ENCODE results near the gene TSSC4.

Gene TSSC4

DNA sequence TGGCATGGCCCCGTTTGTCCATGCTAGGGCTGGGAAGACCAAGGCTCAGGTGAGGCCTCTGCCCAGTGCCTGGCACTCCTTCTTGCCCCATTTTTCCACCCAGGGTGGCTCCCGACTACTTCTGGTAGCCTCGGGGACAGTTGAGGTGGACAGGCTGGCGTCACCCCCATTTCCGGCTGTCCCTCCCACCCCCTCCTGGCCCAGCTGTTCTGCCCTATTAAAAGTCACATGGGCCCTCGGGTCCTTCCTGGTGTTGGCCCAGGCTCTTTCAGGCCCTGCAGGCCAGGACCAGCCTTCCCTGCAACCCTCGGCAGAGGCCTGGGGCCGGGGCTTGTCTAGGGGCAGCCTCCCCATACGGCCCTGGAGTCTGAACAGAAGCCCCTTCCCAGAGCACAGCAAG lies 14.0 kb upstream of the TSSC4 start:
- DNase-seq (ENCODE audit: low read depth in 2 of 2), result no peak

GRCh38 chr11:2387266-2387987 lies 13.1 kb upstream of the TSSC4 start:
- no peak for DNase-seq (ENCODE audit: low read depth in 2 of 2)

DNA sequence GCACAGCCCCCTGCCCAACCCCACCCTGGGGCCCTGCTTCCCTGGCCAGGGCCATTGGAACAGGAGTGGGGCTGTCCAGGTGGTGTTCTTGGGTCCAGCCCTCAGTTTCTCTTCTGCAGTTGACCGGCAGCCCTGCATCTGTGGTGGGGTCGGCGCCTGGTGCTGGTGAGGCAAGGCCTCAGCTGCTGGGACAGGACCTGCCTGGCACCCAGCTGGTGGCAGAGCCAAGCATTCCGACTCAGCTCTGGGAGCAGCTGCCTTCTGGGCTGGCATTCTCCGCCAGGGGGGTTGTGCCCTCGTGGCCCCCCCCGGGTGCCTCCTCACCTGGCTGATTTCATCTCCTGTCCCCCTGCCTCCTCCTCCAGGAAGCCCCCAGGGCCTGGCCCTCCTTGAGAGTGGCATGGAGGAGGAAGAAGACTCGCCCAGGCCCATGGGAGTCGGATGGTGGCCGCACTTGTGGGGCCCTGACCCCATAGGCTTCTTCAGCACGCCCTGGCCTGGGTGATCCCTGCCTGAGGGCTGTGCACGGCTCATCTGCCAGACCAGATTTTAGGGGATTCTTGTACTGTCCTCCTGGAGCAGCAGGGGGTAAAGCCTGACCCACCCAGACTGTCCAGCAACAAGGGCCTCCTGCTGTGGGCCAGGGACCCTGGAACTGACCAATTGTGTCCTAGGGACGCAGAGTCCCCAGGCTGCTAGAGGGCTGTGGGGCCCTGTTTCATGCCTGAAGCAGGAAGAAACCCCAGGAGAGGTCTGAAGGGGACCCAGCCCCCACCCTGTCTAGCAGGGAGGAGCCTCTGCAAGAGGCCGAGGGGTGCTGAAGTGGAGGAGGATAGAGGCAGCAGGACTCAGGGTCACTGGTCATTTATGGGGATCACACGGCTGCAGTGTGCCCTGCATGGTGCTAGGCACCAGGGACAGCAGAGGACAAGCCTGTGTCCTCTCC lies 11.8 kb upstream of the TSSC4 start:
- DNase-seq (ENCODE audit: low read depth in 2 of 2), result no peak

DNA sequence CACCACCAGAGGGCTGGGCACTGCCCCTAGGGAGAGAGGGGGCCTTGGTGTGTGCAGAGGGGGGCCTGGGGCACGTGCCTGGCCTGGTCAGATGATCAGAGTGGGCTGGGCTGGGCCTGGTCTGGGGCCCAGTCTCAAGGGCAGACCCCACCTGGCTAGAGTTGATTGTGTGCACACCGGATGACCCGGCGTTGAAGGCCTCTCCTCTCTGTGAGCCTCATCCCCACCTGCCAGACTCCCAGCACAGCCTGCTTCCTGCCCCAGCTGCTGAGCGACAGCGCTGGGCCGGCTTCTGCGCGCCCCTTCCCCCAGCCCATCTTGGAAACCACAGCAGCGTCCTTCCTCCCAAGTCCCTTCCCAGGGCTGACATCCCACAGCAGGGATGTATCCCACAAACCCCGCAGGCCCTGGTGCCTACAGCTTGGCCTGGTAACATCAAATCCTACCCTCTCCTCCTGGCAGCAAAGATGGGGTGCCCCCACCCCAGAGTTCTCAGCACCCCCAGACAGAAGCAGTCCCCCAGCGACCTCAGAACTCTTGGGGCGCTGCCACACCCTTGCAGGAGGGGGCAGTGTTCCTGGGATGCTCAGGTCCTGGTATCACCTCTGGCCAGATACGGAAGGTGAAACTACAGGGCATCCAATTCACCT lies 11.0 kb upstream of the TSSC4 start:
- no peak for DNase-seq (ENCODE audit: low read depth in 2 of 2)

GRCh38 chr11:2390091-2390724 lies 10.3 kb upstream of the TSSC4 start:
- DNase-seq (ENCODE audit: low read depth in 2 of 2), result no peak

- no peak for DNase-seq (ENCODE audit: low read depth in 2 of 2)
Measured at GRCh38 chr11:2390725-2391151, 9.8 kb upstream of the TSSC4 start.

- no peak for DNase-seq (ENCODE audit: low read depth in 2 of 2)
Measured at GRCh38 chr11:2391181-2391975, 9.2 kb upstream of the TSSC4 start.

- no peak for DNase-seq (ENCODE audit: low read depth in 2 of 2)
Measured at GRCh38 chr11:2392241-2392959, 8.2 kb upstream of the TSSC4 start.

DNA sequence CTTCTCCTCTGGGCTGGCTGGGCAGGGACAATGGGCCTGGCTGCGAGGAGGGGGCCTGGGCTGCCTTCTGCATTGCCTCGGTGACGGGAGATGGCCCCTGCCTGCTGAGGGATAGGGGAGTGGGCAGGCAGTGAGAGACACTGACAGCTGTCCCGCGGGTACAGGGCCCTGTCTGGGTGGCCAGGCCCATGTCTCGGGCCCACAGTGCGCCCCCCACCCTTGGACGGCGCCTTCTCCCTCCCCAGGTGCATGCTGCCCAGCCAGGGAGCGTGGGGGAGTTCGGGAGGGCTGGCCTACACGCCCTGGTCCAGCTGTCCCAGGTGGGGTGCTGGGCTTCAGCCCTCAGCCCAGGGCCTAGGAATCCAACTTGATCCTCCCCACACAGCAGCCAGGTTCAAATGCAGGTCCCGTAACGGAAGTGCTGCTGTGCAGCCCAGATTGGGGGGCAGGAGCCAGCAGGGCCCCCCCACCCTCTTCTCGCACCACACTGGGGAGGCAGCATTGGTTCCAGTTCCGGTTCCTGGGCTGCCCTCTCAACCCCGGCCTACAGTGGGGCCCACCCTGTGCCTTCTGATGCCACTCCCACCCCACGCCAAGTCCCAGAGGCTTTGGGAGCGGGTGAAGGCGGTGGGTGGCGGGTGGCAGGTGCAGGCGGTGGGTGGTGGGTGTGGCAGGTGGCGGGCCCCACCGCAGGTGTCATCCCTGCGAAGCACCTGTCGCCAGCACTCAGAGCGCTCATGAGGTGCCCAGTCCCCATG lies 7.3 kb upstream of the TSSC4 start:
- no peak for DNase-seq (ENCODE audit: low read depth in 2 of 2)

DNA sequence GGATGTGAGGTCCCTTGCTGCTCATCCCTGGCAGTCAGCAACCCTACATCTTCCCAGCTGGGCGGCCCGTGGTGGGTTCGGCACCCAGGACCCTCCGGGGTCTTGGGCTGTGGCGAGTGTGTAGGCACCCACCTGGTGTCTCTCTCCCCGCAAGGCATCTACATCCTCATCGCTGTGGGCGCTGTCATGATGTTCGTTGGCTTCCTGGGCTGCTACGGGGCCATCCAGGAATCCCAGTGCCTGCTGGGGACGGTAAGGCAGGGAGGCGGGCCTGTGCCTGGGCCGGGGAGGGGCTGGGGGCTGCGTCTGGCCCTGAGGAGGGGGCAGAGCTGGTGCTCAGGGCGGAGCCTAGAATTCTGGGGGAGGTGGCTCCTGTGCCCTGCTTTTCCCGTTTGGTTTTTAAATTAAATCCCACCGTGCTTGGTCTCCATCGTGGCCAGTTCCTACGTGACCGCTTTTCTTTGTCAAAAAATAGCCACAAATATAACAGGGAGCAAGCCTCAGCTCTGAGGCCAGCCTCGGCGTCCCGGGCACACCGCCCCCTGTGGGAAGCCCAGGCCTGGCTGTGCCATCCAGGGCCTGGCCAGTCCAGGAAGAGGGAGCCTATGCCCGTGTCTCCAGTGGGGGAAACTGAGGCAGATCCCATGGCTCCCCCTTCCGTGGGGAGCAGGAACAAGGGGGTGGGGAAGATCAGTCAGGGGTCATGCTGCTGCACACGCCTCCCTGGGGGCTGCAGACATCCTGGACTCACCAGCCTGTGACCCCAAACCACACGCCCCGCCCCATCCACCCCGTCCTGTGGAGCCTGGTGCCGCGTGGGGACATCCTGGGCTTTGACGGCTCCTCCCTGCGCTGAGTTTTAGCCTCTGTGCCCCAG lies 6.4 kb upstream of the TSSC4 start:
- DNase-seq (ENCODE audit: low read depth in 2 of 2), result no peak

- no peak for DNase-seq (ENCODE audit: low read depth in 2 of 2)
Measured at GRCh38 chr11:2394818-2395105, 5.8 kb upstream of the TSSC4 start.

DNA sequence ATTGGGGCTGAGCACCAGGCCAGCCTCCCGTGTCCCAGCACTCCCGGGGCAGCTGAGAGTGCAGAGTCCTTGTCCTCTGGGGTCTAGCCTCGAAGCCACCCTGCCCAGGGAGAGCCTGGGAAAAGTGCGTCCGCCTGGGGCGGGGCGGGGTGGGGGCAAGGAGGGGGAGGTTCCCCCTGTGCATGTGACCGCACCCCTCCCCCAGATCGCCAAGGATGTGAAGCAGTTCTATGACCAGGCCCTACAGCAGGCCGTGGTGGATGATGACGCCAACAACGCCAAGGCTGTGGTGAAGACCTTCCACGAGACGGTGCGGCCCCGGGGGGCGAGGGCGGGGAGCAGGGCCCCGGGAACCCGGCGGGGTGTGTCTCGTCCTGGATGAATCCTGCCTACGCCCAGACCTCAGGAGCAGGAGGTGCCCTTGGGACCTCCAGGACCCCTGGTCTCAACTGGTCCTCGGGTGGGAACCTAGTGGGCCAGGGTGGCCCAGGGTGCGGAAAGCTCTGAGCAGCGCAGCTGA lies 5.3 kb upstream of the TSSC4 start:
- DNase-seq (ENCODE audit: low read depth in 2 of 2), result no peak

GRCh38 chr11:2395856-2396255 lies 4.7 kb upstream of the TSSC4 start:
- DNase-seq (ENCODE audit: low read depth in 2 of 2), result no peak

- no peak for DNase-seq (ENCODE audit: low read depth in 2 of 2)
Measured at GRCh38 chr11:2396471-2396870, 4.1 kb upstream of the TSSC4 start.

DNA sequence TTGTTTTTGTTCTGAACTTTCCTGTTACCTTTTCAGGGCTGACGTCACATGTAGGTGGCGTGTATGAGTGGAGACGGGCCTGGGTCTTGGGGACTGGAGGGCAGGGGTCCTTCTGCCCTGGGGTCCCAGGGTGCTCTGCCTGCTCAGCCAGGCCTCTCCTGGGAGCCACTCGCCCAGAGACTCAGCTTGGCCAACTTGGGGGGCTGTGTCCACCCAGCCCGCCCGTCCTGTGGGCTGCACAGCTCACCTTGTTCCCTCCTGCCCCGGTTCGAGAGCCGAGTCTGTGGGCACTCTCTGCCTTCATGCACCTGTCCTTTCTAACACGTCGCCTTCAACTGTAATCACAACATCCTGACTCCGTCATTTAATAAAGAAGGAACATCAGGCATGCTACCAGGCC lies 3.5 kb upstream of the TSSC4 start:
- no peak for DNase-seq (ENCODE audit: low read depth in 2 of 2)

- no peak for DNase-seq (ENCODE audit: low read depth in 2 of 2)
Measured at GRCh38 chr11:2398664-2399355, 1.7 kb upstream of the TSSC4 start.

- no peak for DNase-seq (ENCODE audit: low read depth in 2 of 2)
Measured at GRCh38 chr11:2399488-2400068, 972 bp upstream of the TSSC4 start.

Measured in activated CD8-positive, alpha-beta memory T cell treated with anti-CD3 and anti-CD28 coated beads for 4 hours (primary cell).